SK-N-MC (cell line): ENCODE data around the gene OR52I1.

Source experiments
- DNase-seq: peaks from one replicate; pipeline ENCODE4 v3.0.0-alpha.2; 2011; ENCODE audit warnings: low read depth, low spot score
- H3K27ac ChIP-seq: fragments of 200-600 bp; sonication (generic); 2 replicates; pipeline ENCODE4 v1.5.1; 2016; ENCODE audit warnings: mixed run types
- H3K36me3 ChIP-seq: fragments of 200-600 bp; sonication (generic); 2 replicates; pipeline ENCODE4 v1.6.1; 2017; ENCODE audit warnings: antibody characterized with exemption, low read length, mixed read lengths; ENCODE audit not compliant: insufficient read depth
- H3K4me3 ChIP-seq: fragments of 200-600 bp; sonication (generic); 2 replicates; pipeline ENCODE4 v1.5.1; 2016
- H3K9ac ChIP-seq: fragments of 200-600 bp; sonication (generic); 2 replicates; pipeline ENCODE4 v1.8.0; 2017; ENCODE audit warnings: mixed run types, mixed read lengths; ENCODE audit not compliant: insufficient read length
- H3K9me3 ChIP-seq: fragments of 200-600 bp; sonication (generic); 2 replicates; pipeline ENCODE4 v1.6.1; 2017; ENCODE audit warnings: low read depth, mild to moderate bottlenecking, antibody characterized with exemption, low read length, moderate library complexity, mixed read lengths
- EZH2 ChIP-seq: fragments of 200-600 bp; sonication (generic); IDR thresholded peaks from one replicate; pipeline ENCODE4 v1.6.1; 2017; ENCODE audit warnings: antibody characterized with exemption
- FOXP2 ChIP-seq: optimal IDR thresholded peaks from 2 replicates; pipeline ENCODE3; 2011; ENCODE audit warnings: mild to moderate bottlenecking, moderate library complexity; ENCODE audit not compliant: insufficient read depth; ENCODE audit errors: extremely low read length, control extremely low read depth
- POLR2AphosphoS5 ChIP-seq: IDR thresholded peaks from 2 replicates; pipeline ENCODE4 v1.6.1; 2012; ENCODE audit warnings: mild to moderate bottlenecking, low read depth, low read length, borderline replicate concordance

The OR52I1 gene

GRCh38 chr11:4636136-4636535 is 42.3 kb downstream of the OR52I1 start:
- H3K9ac ChIP-seq = no peak overlapping the region
- no peak for TF ChIP-seq POLR2AphosphoS5
- TF ChIP-seq EZH2 = no peak
- TF ChIP-seq FOXP2 = no peak
- H3K36me3 ChIP-seq = no peaks in the 10 kb centered on the region
- H3K4me3 ChIP-seq = no peak overlapping the region
- no peak overlapping the region for H3K27ac ChIP-seq
- H3K9me3 ChIP-seq = no peaks in the 10 kb centered on the region
- no peak for DNase-seq

DNA sequence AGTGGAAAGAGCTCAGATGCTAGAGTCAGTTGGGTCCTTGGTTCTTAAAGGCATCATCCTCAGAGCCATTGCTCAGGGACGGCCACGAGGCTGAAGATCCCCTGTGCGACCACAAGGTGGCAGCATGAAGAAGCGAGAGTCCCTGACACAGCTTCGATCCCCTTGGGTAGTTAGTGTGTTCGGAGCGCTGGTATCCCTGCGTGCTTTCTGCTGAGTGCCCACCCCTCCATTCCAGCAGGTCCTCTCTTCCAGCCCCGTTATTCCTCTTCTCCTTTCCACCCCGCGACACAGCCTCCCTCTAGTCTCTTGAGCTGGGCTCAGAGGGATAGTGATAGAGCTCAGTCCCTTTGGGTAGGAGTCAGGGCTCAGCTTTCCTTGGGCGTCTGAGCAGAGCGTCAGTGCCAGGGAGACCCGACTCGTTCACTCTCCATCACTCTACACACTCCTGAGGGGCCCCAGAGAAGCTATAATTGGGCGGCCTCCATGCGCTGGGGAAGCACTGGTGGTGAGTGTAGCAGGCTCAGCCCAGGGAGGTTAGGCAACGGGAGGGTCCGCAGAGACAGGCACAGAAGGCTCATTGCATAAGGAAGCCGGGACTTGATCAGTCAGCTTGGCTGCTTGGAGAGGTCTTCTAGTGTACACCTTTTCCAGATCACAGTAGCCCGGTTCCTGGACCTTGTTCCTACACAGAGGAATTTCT is 43.3 kb downstream of the OR52I1 start, which contains the start of gene OR51D1:
Gene OR51D1, plus strand, starts transcription at position 516 of the 700 bp plus-strand sequence. CDS start 2,314 bp downstream, outside the sequence.
- TF ChIP-seq POLR2AphosphoS5 = no peak
- TF ChIP-seq EZH2 = no peak
- TF ChIP-seq FOXP2 = no peak
- no peak within 1 kb of the TSS for H3K4me3 ChIP-seq

DNA sequence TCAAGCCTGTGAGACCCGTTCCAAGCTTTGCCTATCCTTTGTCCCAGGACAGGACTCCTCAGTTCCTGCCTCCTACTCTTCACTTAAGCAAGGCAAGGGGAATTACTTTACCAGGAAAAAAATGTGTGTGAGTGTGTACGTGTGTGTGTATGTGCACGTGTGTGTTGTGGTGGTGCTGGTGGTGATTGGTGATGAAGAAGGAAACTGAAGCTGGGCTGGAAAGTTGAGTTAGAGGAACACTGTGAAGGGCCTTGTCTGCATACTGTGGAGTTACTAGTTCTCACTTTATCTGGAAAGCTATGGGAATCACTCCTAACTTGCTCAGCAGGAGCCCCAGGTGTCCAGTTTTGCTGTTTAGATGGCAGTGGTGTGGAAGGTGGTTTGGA is 43.8 kb downstream of the OR52I1 start:
- Histone ChIP-seq H3K36me3 (no peaks in the 10 kb centered on the region), H3K27ac (no peak overlapping the region), H3K4me3 (no peak overlapping the region), H3K9me3 (no peaks in the 10 kb centered on the region), H3K9ac (no peak overlapping the region)
- TF ChIP-seq POLR2AphosphoS5 (no peak), EZH2 (no peak), FOXP2 (no peak)
- DNase-seq = no peak

More for the DNA sequence above, 43.3 kb downstream of the OR52I1 start, which contains the start of gene OR51D1:
- no peak within 1 kb of the TSS for H3K27ac ChIP-seq
- DNase-seq = peak; percentile 28
- H3K36me3 ChIP-seq = no peaks in the 10 kb centered on the region
- H3K9ac ChIP-seq = no peak within 1 kb of the TSS
- no peaks in the 10 kb centered on the region for H3K9me3 ChIP-seq

DNA sequence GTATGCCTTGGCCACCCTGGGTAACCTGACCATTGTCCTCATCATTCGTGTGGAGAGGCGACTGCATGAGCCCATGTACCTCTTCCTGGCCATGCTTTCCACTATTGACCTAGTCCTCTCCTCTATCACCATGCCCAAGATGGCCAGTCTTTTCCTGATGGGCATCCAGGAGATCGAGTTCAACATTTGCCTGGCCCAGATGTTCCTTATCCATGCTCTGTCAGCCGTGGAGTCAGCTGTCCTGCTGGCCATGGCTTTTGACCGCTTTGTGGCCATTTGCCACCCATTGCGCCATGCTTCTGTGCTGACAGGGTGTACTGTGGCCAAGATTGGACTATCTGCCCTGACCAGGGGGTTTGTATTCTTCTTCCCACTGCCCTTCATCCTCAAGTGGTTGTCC is 46.1 kb downstream of the OR52I1 start:
- H3K36me3 ChIP-seq = no peaks in the 10 kb centered on the region
- TF ChIP-seq FOXP2 (no peak), EZH2 (no peak), POLR2AphosphoS5 (no peak)
- no peak overlapping the region for H3K4me3 ChIP-seq
- H3K27ac ChIP-seq = no peak overlapping the region
- H3K9me3 ChIP-seq = no peaks in the 10 kb centered on the region
- no peak for DNase-seq
- no peak overlapping the region for H3K9ac ChIP-seq

DNA sequence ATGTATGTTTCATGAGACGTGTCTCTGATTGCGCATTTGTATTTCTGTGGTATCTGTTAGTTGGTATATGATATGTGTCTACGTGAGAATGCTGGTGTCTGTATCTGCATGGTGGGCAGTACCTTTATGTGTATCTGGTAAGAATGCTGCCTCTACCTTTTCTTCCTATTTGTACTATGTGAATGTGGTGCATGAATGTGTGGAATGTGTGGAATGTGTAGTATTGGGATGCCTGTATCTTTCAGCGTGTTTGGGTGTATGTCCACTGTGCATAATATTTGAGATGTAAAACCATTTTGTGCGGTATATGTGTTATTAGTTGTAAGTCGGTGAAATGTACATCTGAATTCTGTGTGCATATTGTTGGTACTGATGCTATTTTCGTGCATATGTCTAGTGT is 47.7 kb downstream of the OR52I1 start:
- Histone ChIP-seq H3K4me3 (no peak overlapping the region), H3K27ac (no peak overlapping the region), H3K36me3 (no peaks in the 10 kb centered on the region), H3K9me3 (no peaks in the 10 kb centered on the region), H3K9ac (no peak overlapping the region)
- TF ChIP-seq EZH2 = no peak
- TF ChIP-seq FOXP2 = no peak
- TF ChIP-seq POLR2AphosphoS5 = no peak
- no peak for DNase-seq

DNA sequence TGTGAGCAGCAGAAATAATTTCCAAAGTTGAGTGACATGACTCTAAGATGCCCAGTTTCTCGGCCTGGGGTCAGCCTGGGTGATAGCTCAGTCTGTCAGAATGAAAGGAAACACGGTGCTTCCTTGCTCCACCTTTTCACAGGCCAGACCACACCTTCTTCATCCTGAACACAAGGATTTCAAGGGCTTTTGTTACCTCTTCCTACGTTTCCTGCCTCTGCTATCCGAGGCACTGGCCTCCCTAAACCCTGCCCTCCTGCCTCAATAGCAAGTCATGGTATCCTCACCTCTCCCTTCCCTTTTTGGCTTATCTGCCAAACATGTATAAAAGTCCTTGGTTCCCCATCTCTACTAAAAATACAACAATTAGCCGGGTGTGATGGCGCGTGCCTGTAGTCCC is 48.2 kb downstream of the OR52I1 start:
- Histone ChIP-seq H3K9ac (no peak overlapping the region), H3K27ac (no peak overlapping the region), H3K9me3 (no peaks in the 10 kb centered on the region), H3K4me3 (no peak overlapping the region), H3K36me3 (no peaks in the 10 kb centered on the region)
- no peak for TF ChIP-seq FOXP2
- TF ChIP-seq EZH2 = no peak
- TF ChIP-seq POLR2AphosphoS5 = no peak
- DNase-seq = no peak

DNA sequence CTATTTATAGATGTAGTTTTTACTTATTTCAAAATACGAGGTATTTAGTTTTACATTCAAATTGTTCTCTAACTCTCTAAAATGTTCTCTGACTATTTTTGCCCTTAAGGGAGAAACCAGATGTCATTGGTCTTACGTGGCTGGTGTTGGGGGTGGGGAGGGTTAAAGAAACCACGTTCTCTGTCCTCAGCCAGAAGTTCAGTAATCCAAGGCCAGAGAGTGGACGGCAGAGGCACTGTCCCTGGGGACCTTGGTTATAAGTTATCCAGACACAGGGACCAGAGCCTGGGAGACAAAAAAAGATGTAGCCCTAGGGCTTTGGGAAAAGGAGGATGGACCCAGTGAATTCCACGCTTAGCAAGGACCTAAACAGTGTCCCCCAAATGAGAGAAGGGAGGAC is 49.2 kb downstream of the OR52I1 start:
- DNase-seq = no peak
- H3K9me3 ChIP-seq = no peaks in the 10 kb centered on the region
- no peaks in the 10 kb centered on the region for H3K36me3 ChIP-seq
- no peak overlapping the region for H3K27ac ChIP-seq
- no peak overlapping the region for H3K9ac ChIP-seq
- no peak overlapping the region for H3K4me3 ChIP-seq
- TF ChIP-seq FOXP2 (no peak), POLR2AphosphoS5 (no peak), EZH2 (no peak)

DNA sequence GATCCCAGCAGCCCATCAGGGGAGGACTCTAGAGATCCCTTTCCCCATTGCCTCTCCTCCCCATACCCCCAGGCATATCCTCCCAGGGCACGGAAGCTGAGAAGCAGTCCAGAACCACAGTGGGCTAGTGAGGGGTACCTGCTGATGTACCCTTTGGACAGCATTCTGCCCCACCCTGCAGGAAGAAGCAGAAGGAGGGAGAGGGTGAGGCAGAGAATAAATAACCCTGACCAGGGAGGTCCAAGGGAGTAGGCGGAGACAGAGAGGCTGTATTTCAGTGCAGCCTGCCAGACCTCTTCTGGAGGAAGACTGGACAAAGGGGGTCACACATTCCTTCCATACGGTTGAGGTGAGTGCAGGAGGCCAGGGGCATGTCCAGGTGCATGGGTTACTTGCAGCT is 49.8 kb downstream of the OR52I1 start, which contains the start of gene OR51E1:
Gene OR51E1, plus strand, starts transcription at position 301 of the 400 bp plus-strand sequence. CDS start 8,545 bp downstream, outside the sequence.
- TF ChIP-seq POLR2AphosphoS5 = no peak
- no peak for TF ChIP-seq FOXP2
- Histone ChIP-seq H3K9me3 (no peaks in the 10 kb centered on the region), H3K36me3 (no peaks in the 10 kb centered on the region), H3K9ac (no peak within 1 kb of the TSS), H3K4me3 (no peak within 1 kb of the TSS), H3K27ac (no peak within 1 kb of the TSS)
- no peak for DNase-seq

DNA sequence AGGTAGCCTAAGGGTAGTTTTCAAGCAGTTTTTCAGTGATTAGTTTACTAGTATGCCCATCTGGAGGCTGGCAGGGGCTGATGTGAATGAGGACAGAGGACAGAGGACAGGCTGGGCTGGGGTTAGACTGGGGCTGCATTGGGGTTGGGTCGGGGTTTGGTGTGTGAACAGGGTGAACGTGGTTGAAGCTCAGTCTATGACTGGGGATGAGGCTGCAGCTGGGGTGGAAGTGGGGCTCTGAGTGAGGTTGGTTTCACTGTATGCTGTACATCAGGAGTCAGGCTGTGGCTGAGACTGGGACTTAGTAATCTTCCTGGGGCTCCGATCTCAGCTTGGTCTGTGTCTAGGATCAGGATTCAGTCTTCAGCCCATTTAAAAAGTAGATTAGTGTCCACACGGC is 50.4 kb downstream of the OR52I1 start:
- no peak for DNase-seq
- Histone ChIP-seq H3K9me3 (no peaks in the 10 kb centered on the region), H3K36me3 (no peaks in the 10 kb centered on the region), H3K9ac (no peak overlapping the region), H3K4me3 (no peak overlapping the region), H3K27ac (no peak overlapping the region)
- TF ChIP-seq POLR2AphosphoS5 (no peak), FOXP2 (no peak), EZH2 (no peak)
